ENCODE results near the gene MIP.
"Not testable (repeated sequence)": the region's sequence is repeated elsewhere in the genome, so short reads cannot be mapped to it uniquely, and the experiment has no call there.

- not testable (repeated sequence) for TF ChIP-seq EZH2 (IDR thresholded peaks at IDR 0.05; ENCODE audit: low read length); CTCF (optimal IDR thresholded peaks at IDR 0.05 in 1 of 3, IDR thresholded peaks at IDR 0.05 in 1 of 3, conservative IDR thresholded peaks at IDR 0.05 in 1 of 3; ENCODE audit: extremely low read depth in 1 of 3, insufficient read depth in 2 of 3, low read length in 3 of 3)
Observed at GRCh38 chr12:56494106-56494415, 39.6 kb upstream of the MIP start.

All from keratinocyte (primary cell).